Measurements from ENCODE around the gene CLDN6. TPM values are rescaled to one million over a fixed set of nuclear protein-coding genes. Genes with fewer than 3 reads are reported as not detected.

CLDN6 gene
- total and polyA plus RNA-seq, 2 of the 13 experiments (the other 11 are each of a cell fraction or from before 2014, with no cell fraction given), result 5.9 to 7.6 TPM

GRCh38 chr16:3017344-3017743 lies 639 bp downstream of the CLDN6 start:
- no peak overlapping the region for H2AFZ ChIP-seq (ENCODE audit: low read length)
- H3K4me1 ChIP-seq (ENCODE audit: insufficient read depth, low read length), result peaks cover 85% of the 10 kb centered on the region
- no TSS peak for BruUV-seq (replicated peaks)
- H3K27me3 ChIP-seq (ENCODE audit: control insufficient read depth in 1 of 2, insufficient read depth in 2 of 2, low read length in 2 of 2), result peaks cover 4 to 12% of the 10 kb centered on the region in 2 experiments; a peak in 4 of 5 replicates
- intact Hi-C loops (cut with micrococcal nuclease; ENCODE audit: unreplicated experiment), result no loop called here
- H3K36me3 ChIP-seq (replicated peaks in 1 of 2; ENCODE audit: control insufficient read depth in 1 of 2, insufficient read depth in 2 of 2, low read length in 2 of 2), result no peaks in the 10 kb centered on the region; a peak in 1 of 5 replicates
- H3K27ac ChIP-seq (ENCODE audit: extremely low read length, insufficient read depth, low read length), result no peak overlapping the region
- peaks cover 12% of the 10 kb centered on the region; the same call in 1 of the 2 replicates for H4K20me1 ChIP-seq (ENCODE audit: insufficient read depth, low read length)
- peaks cover under 1% of the 10 kb centered on the region for H3K79me2 ChIP-seq (ENCODE audit: insufficient read depth, low read length)
- no peak for ATAC-seq
- peak overlapping the region; percentile 36 to 57 (median 45); a peak in 5 of 6 replicates for H3K4me3 ChIP-seq (replicated peaks in 1 of 3; ENCODE audit: insufficient read depth in 1 of 3, low read depth in 2 of 3, low read length in 3 of 3)
- DNase-seq (ENCODE audit: low spot score), result no peak
- ChIA-PET POLR2A (interaction anchor here (18.8 kb wide), 1 partner anchor 8 kb away, joined by 750 read pairs; the partner anchor contains the start of gene CLDN9), CTCF (ENCODE audit: low intra/inter-chr PET ratio, low total read pairs) (interaction anchor here (0.6 to 0.9 kb wide), 2 partner anchors 11 to 141 kb away, joined by 3 read pairs; no protein-coding TSS in a partner anchor)
- H3K9ac ChIP-seq (ENCODE audit: insufficient read depth, low read depth, low read length), result peak overlapping the region; percentile 26
- no peaks in the 10 kb centered on the region for H3K9me3 ChIP-seq (ENCODE audit: low read length)
- FAIRE-seq, result no peak
- 41% methylated on average over 5 of the region's 20 CpGs for WGBS (ENCODE audit: low lambda C conversion rate)
- H3K4me2 ChIP-seq (ENCODE audit: low read depth, low read length), result peak overlapping the region; percentile 74
- in situ Hi-C loops (cut with HindIII; ENCODE audit: extremely low pct_ligation_motif_present, low pct_unique_long_range_greater_than_20kb), result no loop called here
- TF ChIP-seq LBX2 (CRISPR knock-in tag; IDR thresholded peaks at IDR 0.05; ENCODE audit: borderline replicate concordance) (no peak), KDM2A (CRISPR knock-in tag; IDR thresholded peaks at IDR 0.05; ENCODE audit: borderline replicate concordance, low read depth) (no peak), NPAS2 (CRISPR knock-in tag; IDR thresholded peaks at IDR 0.05; ENCODE audit: borderline replicate concordance) (no peak), MEIS1 (CRISPR knock-in tag; IDR thresholded peaks at IDR 0.05; ENCODE audit: borderline replicate concordance) (no peak), HOXA3 (CRISPR knock-in tag; IDR thresholded peaks at IDR 0.05) (no peak), ZNF33A (CRISPR knock-in tag; IDR thresholded peaks at IDR 0.05; ENCODE audit: borderline replicate concordance) (no peak), KLF13 (CRISPR knock-in tag; IDR thresholded peaks at IDR 0.05) (no peak), ZNF570 (CRISPR knock-in tag; IDR thresholded peaks at IDR 0.05; ENCODE audit: borderline replicate concordance) (no peak), CEBPB (IDR thresholded peaks at IDR 0.05; ENCODE audit: borderline replicate concordance, low read depth, low read length) (no peak), SMAD9 (CRISPR knock-in tag; IDR thresholded peaks at IDR 0.05) (no peak), MTF1 (CRISPR knock-in tag; IDR thresholded peaks at IDR 0.05) (no peak), MYNN (CRISPR knock-in tag; IDR thresholded peaks at IDR 0.05; ENCODE audit: low read depth) (no peak), ZNF891 (CRISPR knock-in tag; IDR thresholded peaks at IDR 0.05) (no peak), RELA (CRISPR knock-in tag; IDR thresholded peaks at IDR 0.05) (no peak), ZNF567 (CRISPR knock-in tag; IDR thresholded peaks at IDR 0.05; ENCODE audit: borderline replicate concordance) (no peak), KLF16 (CRISPR knock-in tag; IDR thresholded peaks at IDR 0.05) (no peak), SRF (IDR thresholded peaks at IDR 0.05; ENCODE audit: low read depth, low read length) (no peak), ZFY (CRISPR knock-in tag; IDR thresholded peaks at IDR 0.05) (peak; percentile 66; the same call in 1 of the 2 replicates), MTA1 (CRISPR knock-in tag; IDR thresholded peaks at IDR 0.05; ENCODE audit: borderline replicate concordance) (no peak), ZNF367 (CRISPR knock-in tag; IDR thresholded peaks at IDR 0.05; ENCODE audit: borderline replicate concordance) (no peak), HNRNPH1 (optimal IDR thresholded peaks at IDR 0.05; ENCODE audit: low read depth, low read length) (no peak)
- TF ChIP-seq, protein P1, sequence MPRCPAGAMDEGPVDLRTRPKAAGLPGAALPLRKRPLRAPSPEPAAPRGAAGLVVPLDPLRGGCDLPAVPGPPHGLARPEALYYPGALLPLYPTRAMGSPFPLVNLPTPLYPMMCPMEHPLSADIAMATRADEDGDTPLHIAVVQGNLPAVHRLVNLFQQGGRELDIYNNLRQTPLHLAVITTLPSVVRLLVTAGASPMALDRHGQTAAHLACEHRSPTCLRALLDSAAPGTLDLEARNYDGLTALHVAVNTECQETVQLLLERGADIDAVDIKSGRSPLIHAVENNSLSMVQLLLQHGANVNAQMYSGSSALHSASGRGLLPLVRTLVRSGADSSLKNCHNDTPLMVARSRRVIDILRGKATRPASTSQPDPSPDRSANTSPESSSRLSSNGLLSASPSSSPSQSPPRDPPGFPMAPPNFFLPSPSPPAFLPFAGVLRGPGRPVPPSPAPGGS (CRISPR knock-in tag; IDR thresholded peaks at IDR 0.05), result no peak
- TF ChIP-seq, protein P2, sequence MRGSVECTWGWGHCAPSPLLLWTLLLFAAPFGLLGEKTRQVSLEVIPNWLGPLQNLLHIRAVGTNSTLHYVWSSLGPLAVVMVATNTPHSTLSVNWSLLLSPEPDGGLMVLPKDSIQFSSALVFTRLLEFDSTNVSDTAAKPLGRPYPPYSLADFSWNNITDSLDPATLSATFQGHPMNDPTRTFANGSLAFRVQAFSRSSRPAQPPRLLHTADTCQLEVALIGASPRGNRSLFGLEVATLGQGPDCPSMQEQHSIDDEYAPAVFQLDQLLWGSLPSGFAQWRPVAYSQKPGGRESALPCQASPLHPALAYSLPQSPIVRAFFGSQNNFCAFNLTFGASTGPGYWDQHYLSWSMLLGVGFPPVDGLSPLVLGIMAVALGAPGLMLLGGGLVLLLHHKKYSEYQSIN (CRISPR knock-in tag; IDR thresholded peaks at IDR 0.05; ENCODE audit: borderline replicate concordance), result no peak
- TF ChIP-seq, protein P3, sequence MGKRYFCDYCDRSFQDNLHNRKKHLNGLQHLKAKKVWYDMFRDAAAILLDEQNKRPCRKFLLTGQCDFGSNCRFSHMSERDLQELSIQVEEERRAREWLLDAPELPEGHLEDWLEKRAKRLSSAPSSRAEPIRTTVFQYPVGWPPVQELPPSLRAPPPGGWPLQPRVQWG (CRISPR knock-in tag; IDR thresholded peaks at IDR 0.05; ENCODE audit: borderline replicate concordance, low read depth), result no peak
